PC-9 (cell line): ENCODE data around the gene FGD2. TPM values are rescaled to one million over a fixed set of nuclear protein-coding genes. Genes with fewer than 3 reads are reported as not detected.

Source experiments
- BruUV-seq: library from RNA; stranded (reverse); fragments of 400-500 nt; replicated peaks from 2 replicates; lab custom pipeline; 2021; lab: Mats Ljungman, UMichigan
- CTCF ChIA-PET: fragments of 300-600 bp; sonication (Branson Sonifier 250); formaldehyde crosslinking; loops from one replicate; lab custom pipeline; 2022; ENCODE audit warnings: antibody characterized with exemption; lab: Charles Lee
- POLR2A ChIA-PET: fragments of 300-600 bp; sonication (Branson Sonifier 250); formaldehyde crosslinking; loops from one replicate; lab custom pipeline; 2022; ENCODE audit warnings: antibody characterized with exemption; ENCODE audit not compliant: unreplicated experiment; lab: Charles Lee
- DNase-seq, 2 experiments: peaks; one replicate each; pipeline versions ENCODE4 v3.0.0 to v3.0.0-alpha.2; 2015 to 2022; ENCODE audit warnings: mixed read lengths in 1 of 2
- H2AFZ ChIP-seq: fragments of 200-600 bp; sonication (generic); 2 replicates; pipeline ENCODE4 v1.8.1; 2017; ENCODE audit warnings: antibody characterized with exemption
- H3F3A ChIP-seq: fragments of 200-600 bp; sonication (generic); 2 replicates; pipeline ENCODE4 v1.8.1; 2017; ENCODE audit warnings: antibody characterized with exemption, mild to moderate bottlenecking, low read depth; ENCODE audit not compliant: insufficient read depth
- H3K27ac ChIP-seq: fragments of 200-600 bp; sonication (generic); 2 replicates; pipeline ENCODE4 v1.6.1; 2016; ENCODE audit warnings: mixed run types
- H3K27me3 ChIP-seq: fragments of 200-600 bp; sonication (generic); 2 replicates; pipeline ENCODE4 v1.6.1; 2016; ENCODE audit warnings: low read depth, mixed run types; ENCODE audit not compliant: insufficient read depth
- H3K36me3 ChIP-seq: fragments of 200-600 bp; sonication (generic); 2 replicates; pipeline ENCODE4 v1.6.1; 2016; ENCODE audit warnings: low read depth, mixed run types
- H3K4me1 ChIP-seq: fragments of 200-600 bp; sonication (generic); replicated peaks from 2 replicates; pipeline ENCODE4 v1.6.1; 2016; ENCODE audit warnings: mixed run types; ENCODE audit not compliant: insufficient read depth
- H3K4me2 ChIP-seq: fragments of 200-600 bp; sonication (generic); 2 replicates; pipeline ENCODE4 v1.6.1; 2017; ENCODE audit warnings: mixed run types
- H3K4me3 ChIP-seq: fragments of 200-600 bp; sonication (generic); 2 replicates; pipeline ENCODE4 v1.6.1; 2016; ENCODE audit warnings: mixed run types
- H3K79me2 ChIP-seq: fragments of 200-600 bp; sonication (generic); 2 replicates; pipeline ENCODE4 v1.6.1; 2017; ENCODE audit warnings: low read depth, mixed run types
- H3K9me2 ChIP-seq: fragments of 200-600 bp; sonication (generic); 2 replicates; pipeline ENCODE4 v1.8.1; 2017; ENCODE audit warnings: mild to moderate bottlenecking; ENCODE audit not compliant: insufficient read depth
- H3K9me3 ChIP-seq: fragments of 200-600 bp; sonication (generic); 2 replicates; pipeline ENCODE4 v1.8.1; 2016; ENCODE audit warnings: low read depth; ENCODE audit not compliant: insufficient read depth
- H4K20me1 ChIP-seq: fragments of 200-600 bp; sonication (generic); 2 replicates; pipeline ENCODE4 v1.8.1; 2017; ENCODE audit not compliant: insufficient read depth
- EZH2 ChIP-seq: fragments of 200-600 bp; sonication (generic); IDR thresholded peaks from 2 replicates; pipeline ENCODE4 v1.8.0; 2017; ENCODE audit warnings: antibody characterized with exemption, low read depth
- intact Hi-C: fragments of 100-400 bp; cut with micrococcal nuclease; formaldehyde crosslinking; loops from one replicate; pipeline ENCODE4 v1.10.0; 2022; ENCODE audit not compliant: unreplicated experiment
- total RNA-seq: library from RNA; stranded (reverse); gene quantifications from 2 replicates; pipeline ENCODE4 v1.2.3, GENCODE V29; 2021
- TF ChIP-seq, protein P1 (sequence below): fragments of 200-600 bp; sonication (generic); conservative IDR thresholded peaks from 2 replicates; pipeline ENCODE4 v1.6.1; 2017; ENCODE audit warnings: mixed run types, antibody characterized with exemption, mild to moderate bottlenecking, moderate library complexity

FGD2 gene
- total RNA-seq, 1 experiment from 2014 or later: 0.50 TPM

DNA sequence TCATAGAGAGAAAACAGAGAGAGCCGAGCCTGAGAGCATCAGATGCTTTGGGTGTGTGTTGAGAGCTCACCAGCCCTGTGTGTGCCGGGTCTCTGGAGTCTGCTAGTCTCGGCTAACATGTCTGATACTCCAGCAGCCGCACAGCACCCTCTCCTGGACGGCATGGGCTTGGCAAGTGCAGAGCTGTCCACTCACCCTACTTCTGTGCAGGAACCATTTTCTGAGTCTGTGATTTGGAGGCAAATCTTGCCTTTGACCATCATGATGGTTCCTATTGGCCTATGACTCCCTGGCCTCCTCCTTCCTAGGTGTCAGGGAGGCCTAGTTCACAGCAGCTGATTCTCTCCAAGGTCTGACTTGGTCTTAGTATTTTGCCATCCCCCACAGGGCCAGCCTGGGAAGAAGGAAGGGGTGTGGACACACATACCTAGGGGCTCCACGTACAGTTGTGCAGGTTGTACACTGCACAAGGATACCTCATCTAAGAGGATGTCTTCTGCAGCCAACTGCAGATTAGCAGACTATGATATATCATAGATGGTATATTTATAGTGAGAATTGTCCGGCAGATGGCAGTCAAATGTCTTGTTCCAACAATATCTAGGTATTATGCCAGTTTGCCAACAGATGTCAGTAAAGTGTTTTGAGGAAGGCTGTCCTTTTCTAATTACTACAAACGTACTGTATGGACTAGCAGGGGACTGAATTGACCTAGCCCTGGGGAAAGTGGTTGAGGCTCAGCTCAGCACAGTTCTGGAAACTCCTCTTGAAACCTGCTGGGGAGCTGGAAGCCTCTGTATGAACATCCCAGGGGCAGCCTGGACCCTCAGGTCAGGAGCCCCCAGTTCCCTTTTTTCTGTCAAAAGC lies 13.0 kb downstream of the FGD2 start:
- Histone ChIP-seq H3K79me2 (no peaks in the 10 kb centered on the region), H3K4me1 (peaks cover 48% of the 10 kb centered on the region), H2AFZ (0 out of 2 replicates have a peak overlapping the region, but pooled peaks have one; percentile 40), H3K27me3 (no peaks in the 10 kb centered on the region), H4K20me1 (no peaks in the 10 kb centered on the region), H3K9me2 (no peaks in the 10 kb centered on the region), H3K36me3 (no peaks in the 10 kb centered on the region), H3K9me3 (no peaks in the 10 kb centered on the region), H3K4me3 (no peak overlapping the region), H3F3A (peaks cover 35% of the 10 kb centered on the region), H3K4me2 (peak overlapping the region; percentile 59), H3K27ac (peak overlapping the region; percentile 67)
- ChIA-PET POLR2A (interaction anchor here (0.5 to 0.8 kb wide), 6 partner anchors 33 to 1033 kb away, joined by 3 to 14 read pairs (median 5); partner anchors contain the start of gene MTCH1), CTCF (interaction anchor here (0.6 to 5.4 kb wide), 16 partner anchors 9 to 252 kb away, joined by 3 to 45 read pairs (median 4); partner anchors contain the start of genes C6orf89, MTCH1, PIM1 and PPIL1)
- DNase-seq: peak; percentile 81 to 84
- TF ChIP-seq, protein P1, sequence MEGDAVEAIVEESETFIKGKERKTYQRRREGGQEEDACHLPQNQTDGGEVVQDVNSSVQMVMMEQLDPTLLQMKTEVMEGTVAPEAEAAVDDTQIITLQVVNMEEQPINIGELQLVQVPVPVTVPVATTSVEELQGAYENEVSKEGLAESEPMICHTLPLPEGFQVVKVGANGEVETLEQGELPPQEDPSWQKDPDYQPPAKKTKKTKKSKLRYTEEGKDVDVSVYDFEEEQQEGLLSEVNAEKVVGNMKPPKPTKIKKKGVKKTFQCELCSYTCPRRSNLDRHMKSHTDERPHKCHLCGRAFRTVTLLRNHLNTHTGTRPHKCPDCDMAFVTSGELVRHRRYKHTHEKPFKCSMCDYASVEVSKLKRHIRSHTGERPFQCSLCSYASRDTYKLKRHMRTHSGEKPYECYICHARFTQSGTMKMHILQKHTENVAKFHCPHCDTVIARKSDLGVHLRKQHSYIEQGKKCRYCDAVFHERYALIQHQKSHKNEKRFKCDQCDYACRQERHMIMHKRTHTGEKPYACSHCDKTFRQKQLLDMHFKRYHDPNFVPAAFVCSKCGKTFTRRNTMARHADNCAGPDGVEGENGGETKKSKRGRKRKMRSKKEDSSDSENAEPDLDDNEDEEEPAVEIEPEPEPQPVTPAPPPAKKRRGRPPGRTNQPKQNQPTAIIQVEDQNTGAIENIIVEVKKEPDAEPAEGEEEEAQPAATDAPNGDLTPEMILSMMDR: peak; percentile 90
- no peak for TF ChIP-seq EZH2
- intact Hi-C loops: loop anchor here (1.0 to 5.0 kb wide), 8 partner anchors 104 to 1554 kb away; partner anchors contain the start of genes C6orf89 and PPIL1
- BruUV-seq: no TSS peak

DNA sequence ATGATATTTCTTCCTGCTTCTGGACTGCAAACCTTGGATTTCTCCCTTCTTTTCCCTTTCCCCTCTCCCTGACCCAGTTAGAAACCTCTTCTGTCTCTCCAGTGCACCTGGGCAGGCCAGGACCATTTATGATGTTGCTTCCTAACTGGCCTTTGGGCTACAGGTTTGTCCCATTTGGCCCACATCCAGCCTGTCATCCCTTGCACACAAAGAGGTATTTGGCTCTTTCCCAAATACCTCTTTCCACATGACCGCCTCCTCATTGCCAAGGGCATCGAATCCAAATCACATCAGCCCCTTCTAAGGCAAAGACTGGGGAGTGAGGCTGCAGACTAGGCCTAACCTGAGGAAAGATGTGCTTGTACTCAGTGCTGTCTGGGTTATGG lies 13.6 kb downstream of the FGD2 start:
- Histone ChIP-seq H3K4me2 (peak overlapping the region; percentile 59), H3K4me1 (peaks cover 53% of the 10 kb centered on the region), H2AFZ (no peak overlapping the region), H3F3A (peaks cover 39% of the 10 kb centered on the region), H3K27me3 (no peaks in the 10 kb centered on the region), H3K79me2 (no peaks in the 10 kb centered on the region), H3K27ac (peak overlapping the region; percentile 67), H3K9me3 (no peaks in the 10 kb centered on the region), H3K4me3 (no peak overlapping the region), H3K36me3 (no peaks in the 10 kb centered on the region), H3K9me2 (no peaks in the 10 kb centered on the region), H4K20me1 (no peaks in the 10 kb centered on the region)
- intact Hi-C loops: loop anchor here (2.0 to 5.0 kb wide), 2 partner anchors 147 to 1554 kb away; partner anchors contain the start of gene PPIL1
- no TSS peak for BruUV-seq
- POLR2A ChIA-PET: interaction anchor here (0.5 kb wide), 1 partner anchor 176 kb away, joined by 14 read pairs; no protein-coding TSS in a partner anchor
- peak; percentile 73 to 85 for DNase-seq
- TF ChIP-seq, protein P1: no peak
- no peak for TF ChIP-seq EZH2
- CTCF ChIA-PET: interaction anchor here (0.7 to 5.4 kb wide), 8 partner anchors 87 to 404 kb away, joined by 3 to 45 read pairs (median 4); partner anchors contain the start of gene PPIL1

DNA sequence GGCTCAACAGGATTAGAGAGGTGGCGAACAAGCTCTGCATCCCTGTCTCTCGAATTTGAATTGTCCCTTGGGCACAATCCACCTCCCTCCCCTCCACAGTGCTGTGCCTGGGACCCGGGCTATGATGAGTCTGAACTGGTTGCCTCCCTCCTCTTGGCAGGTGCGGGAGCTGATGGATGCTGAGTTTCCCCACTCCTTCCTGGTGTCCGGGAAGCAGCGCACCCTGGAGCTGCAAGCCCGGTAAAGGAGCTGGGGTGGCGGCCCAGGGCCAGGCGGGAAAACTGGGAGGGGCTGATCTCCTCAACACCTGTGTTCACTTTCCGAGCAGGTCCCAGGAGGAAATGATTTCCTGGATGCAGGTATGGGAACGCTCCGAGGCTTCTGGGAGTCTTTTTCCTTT lies 14.9 kb downstream of the FGD2 start:
- Histone ChIP-seq H3K4me2 (no peak overlapping the region), H2AFZ (no peak overlapping the region), H4K20me1 (no peaks in the 10 kb centered on the region), H3F3A (peaks cover 49% of the 10 kb centered on the region), H3K4me1 (peaks cover 66% of the 10 kb centered on the region), H3K4me3 (no peak overlapping the region), H3K27ac (no peak overlapping the region), H3K79me2 (no peaks in the 10 kb centered on the region), H3K9me2 (no peaks in the 10 kb centered on the region), H3K9me3 (no peaks in the 10 kb centered on the region), H3K36me3 (no peaks in the 10 kb centered on the region), H3K27me3 (no peaks in the 10 kb centered on the region)
- POLR2A ChIA-PET: interaction anchor here (0.6 kb wide), 1 partner anchor 496 kb away, joined by 3 read pairs; no protein-coding TSS in a partner anchor
- BruUV-seq: no TSS peak
- TF ChIP-seq, protein P1: no peak
- TF ChIP-seq EZH2: no peak
- DNase-seq: no peak
- intact Hi-C loops: loop anchor here (2.0 to 10.0 kb wide), 4 partner anchors 72 to 674 kb away; partner anchors contain the start of gene MDGA1
- CTCF ChIA-PET: interaction anchor here (1.5 to 5.4 kb wide), 2 partner anchors 106 to 189 kb away, joined by 5 to 45 read pairs; no protein-coding TSS in a partner anchor
